ENCODE data around the gene SHPK. TPM values are rescaled to one million over a fixed set of nuclear protein-coding genes. Genes with fewer than 3 reads are reported as not detected.

Gene SHPK
- total RNA-seq, 1 experiment from 2014 or later: 21.4 TPM

- no peaks in the 10 kb centered on the region for H3K36me3 ChIP-seq (ENCODE audit: low read depth)
- no peaks in the 10 kb centered on the region for H3K79me2 ChIP-seq (ENCODE audit: low read depth)
- intact Hi-C loops (cut with micrococcal nuclease; ENCODE audit: unreplicated experiment): no loop called here
- no peaks in the 10 kb centered on the region; the same call in none of the 2 replicates for H4K20me1 ChIP-seq (ENCODE audit: insufficient read depth)
- no peaks in the 10 kb centered on the region for H3K4me1 ChIP-seq (replicated peaks; ENCODE audit: insufficient read depth)
- peaks cover 11% of the 10 kb centered on the region; the same call in 1 of the 2 replicates for H3F3A ChIP-seq (ENCODE audit: insufficient read depth, low read depth)
- CTCF ChIA-PET: no interaction called here
- H3K27me3 ChIP-seq (ENCODE audit: insufficient read depth, low read depth): no peaks in the 10 kb centered on the region
- TF ChIP-seq EZH2 (IDR thresholded peaks at IDR 0.05; ENCODE audit: low read depth): no peak
- no peaks in the 10 kb centered on the region for H3K9me2 ChIP-seq (ENCODE audit: insufficient read depth)
- no peak overlapping the region for H3K4me2 ChIP-seq
- H2AFZ ChIP-seq: no peak overlapping the region
- POLR2A ChIA-PET (ENCODE audit: unreplicated experiment): no interaction called here
- no TSS peak for BruUV-seq (replicated peaks)
- H3K9me3 ChIP-seq (ENCODE audit: insufficient read depth, low read depth): no peaks in the 10 kb centered on the region
- H3K4me3 ChIP-seq: no peak overlapping the region
- H3K27ac ChIP-seq: no peak overlapping the region
- no peak for DNase-seq
These were observed 42.2 kb upstream of the SHPK start for GRCh38 chr17:3678095-3678820.

- no peaks in the 10 kb centered on the region for H3K36me3 ChIP-seq (ENCODE audit: low read depth)
- no peaks in the 10 kb centered on the region for H3K9me2 ChIP-seq (ENCODE audit: insufficient read depth)
- no peaks in the 10 kb centered on the region for H3K4me1 ChIP-seq (replicated peaks; ENCODE audit: insufficient read depth)
- POLR2A ChIA-PET (ENCODE audit: unreplicated experiment): no interaction called here
- H3K27me3 ChIP-seq (ENCODE audit: insufficient read depth, low read depth): no peaks in the 10 kb centered on the region
- H3K4me3 ChIP-seq: no peak overlapping the region
- no TSS peak for BruUV-seq (replicated peaks)
- peaks cover 24% of the 10 kb centered on the region for H3F3A ChIP-seq (ENCODE audit: insufficient read depth, low read depth)
- TF ChIP-seq EZH2 (IDR thresholded peaks at IDR 0.05; ENCODE audit: low read depth): no peak
- no peak for TF ChIP-seq CTCF (conservative IDR thresholded peaks at IDR 0.05)
- H3K4me2 ChIP-seq: no peak overlapping the region
- no peaks in the 10 kb centered on the region for H3K9me3 ChIP-seq (ENCODE audit: insufficient read depth, low read depth)
- CTCF ChIA-PET: no interaction called here
- H2AFZ ChIP-seq: no peak overlapping the region
- no peak overlapping the region for H3K27ac ChIP-seq
- peaks cover 9% of the 10 kb centered on the region; the same call in 1 of the 2 replicates for H3K79me2 ChIP-seq (ENCODE audit: low read depth)
- intact Hi-C loops (cut with micrococcal nuclease; ENCODE audit: unreplicated experiment): no loop called here
- H4K20me1 ChIP-seq (ENCODE audit: insufficient read depth): no peaks in the 10 kb centered on the region; the same call in none of the 2 replicates
- DNase-seq: no peak
These were observed 39.8 kb upstream of the SHPK start for GRCh38 chr17:3675886-3676285.

GRCh38 chr17:3672571-3672970, 36.5 kb upstream of the SHPK start:
- no peak overlapping the region for H2AFZ ChIP-seq
- ChIA-PET CTCF (no interaction called here), POLR2A (ENCODE audit: unreplicated experiment) (no interaction called here)
- TF ChIP-seq EZH2 (IDR thresholded peaks at IDR 0.05; ENCODE audit: low read depth): no peak
- TF ChIP-seq CTCF (conservative IDR thresholded peaks at IDR 0.05): no peak
- H3K4me1 ChIP-seq (replicated peaks; ENCODE audit: insufficient read depth): peaks cover 11% of the 10 kb centered on the region
- H3K36me3 ChIP-seq (ENCODE audit: low read depth): no peaks in the 10 kb centered on the region
- no peaks in the 10 kb centered on the region for H3K9me3 ChIP-seq (ENCODE audit: insufficient read depth, low read depth)
- no TSS peak for BruUV-seq (replicated peaks)
- peaks cover 33% of the 10 kb centered on the region for H3F3A ChIP-seq (ENCODE audit: insufficient read depth, low read depth)
- no peak overlapping the region for H3K27ac ChIP-seq
- H3K4me3 ChIP-seq: no peak overlapping the region
- peaks cover 34% of the 10 kb centered on the region for H3K79me2 ChIP-seq (ENCODE audit: low read depth)
- H3K9me2 ChIP-seq (ENCODE audit: insufficient read depth): no peaks in the 10 kb centered on the region
- H3K27me3 ChIP-seq (ENCODE audit: insufficient read depth, low read depth): no peaks in the 10 kb centered on the region
- no peak overlapping the region for H3K4me2 ChIP-seq
- intact Hi-C loops (cut with micrococcal nuclease; ENCODE audit: unreplicated experiment): no loop called here
- no peak for DNase-seq
- peaks cover 13% of the 10 kb centered on the region for H4K20me1 ChIP-seq (ENCODE audit: insufficient read depth)

Measured in PC-9 (cell line).